ENCODE results near the gene UBL4A.
A peak's percentile ranks its signal among the peaks of the same experiment; 100 is the strongest.

Gene UBL4A

GRCh38 chrX:154486396-154487207 lies at the start of gene UBL4A:
Gene UBL4A, minus strand, starts transcription at chrX:154486615. Its CDS starts 31 bp downstream, at chrX:154486584.
- DNase-seq (ENCODE audit: low read depth in 3 of 3): peak in 2 of 3 experiments; percentile 31 to 44

- no peak for DNase-seq (ENCODE audit: low read depth in 3 of 3)
Observed at GRCh38 chrX:154535892-154536291, 49.5 kb upstream of the UBL4A start.

GRCh38 chrX:154534526-154535322 lies 48.3 kb upstream of the UBL4A start:
- DNase-seq (ENCODE audit: low read depth in 3 of 3): peak; percentile 64 to 81 (median 75)

- DNase-seq (ENCODE audit: low read depth in 3 of 3): no peak
Observed at GRCh38 chrX:154532690-154533089, 46.3 kb upstream of the UBL4A start.

GRCh38 chrX:154531626-154532025 lies 45.2 kb upstream of the UBL4A start:
- no peak for DNase-seq (ENCODE audit: low read depth in 3 of 3)

GRCh38 chrX:154530286-154530685 lies 43.9 kb upstream of the UBL4A start:
- DNase-seq (ENCODE audit: low read depth in 3 of 3): no peak

- no peak for DNase-seq (ENCODE audit: low read depth in 3 of 3)
Observed at GRCh38 chrX:154529206-154529612, 42.8 kb upstream of the UBL4A start.

- DNase-seq (ENCODE audit: low read depth in 3 of 3): peak in 2 of 3 experiments; percentile 24 to 26
Observed at GRCh38 chrX:154526901-154527675, 40.7 kb upstream of the UBL4A start.

- no peak for DNase-seq (ENCODE audit: low read depth in 3 of 3)
Observed at GRCh38 chrX:154525606-154526490, 39.4 kb upstream of the UBL4A start.

GRCh38 chrX:154519389-154519788 lies 33.0 kb upstream of the UBL4A start:
- DNase-seq (ENCODE audit: low read depth in 3 of 3): no peak

- no peak for DNase-seq (ENCODE audit: low read depth in 3 of 3)
Observed at GRCh38 chrX:154517101-154517781, 30.8 kb upstream of the UBL4A start.

GRCh38 chrX:154516656-154517100 lies 30.3 kb upstream of the UBL4A start:
- no peak for DNase-seq (ENCODE audit: low read depth in 3 of 3)

GRCh38 chrX:154515966-154516655 lies 29.7 kb upstream of the UBL4A start, which contains the start of gene FAM3A:
Gene FAM3A, minus strand, starts transcription at chrX:154516232. Its CDS starts 460 bp downstream, at chrX:154515772.
- peak; percentile 86 for DNase-seq (ENCODE audit: low read depth in 3 of 3)

GRCh38 chrX:154515090-154515965 lies 28.9 kb upstream of the UBL4A start:
- no peak for DNase-seq (ENCODE audit: low read depth in 3 of 3)

- DNase-seq (ENCODE audit: low read depth in 3 of 3): no peak
Observed at GRCh38 chrX:154513716-154514115, 27.3 kb upstream of the UBL4A start.

- no peak for DNase-seq (ENCODE audit: low read depth in 3 of 3)
Observed at GRCh38 chrX:154512879-154513553, 26.6 kb upstream of the UBL4A start.

- DNase-seq (ENCODE audit: low read depth in 3 of 3): no peak
Observed at GRCh38 chrX:154511761-154512160, 25.3 kb upstream of the UBL4A start.

GRCh38 chrX:154509455-154509854 lies 23.0 kb upstream of the UBL4A start:
- DNase-seq (ENCODE audit: low read depth in 3 of 3): no peak
